Activated T-helper 2 cell treated with anti-CD3 and anti-CD28 coated beads, Interferon-gamma antibody, Interleukin-2, Interleukin-4, amounts not matched to agents 10 μg/mL and 5 μg/mL and 100 μg/mL, durations not matched to agents 14 hours and 24 hours and 36 hours (primary cell): Measurements from ENCODE around the gene POU2F3. TPM values are rescaled to one million over a fixed set of nuclear protein-coding genes. Genes with fewer than 3 reads are reported as not detected.

ENCODE experiments used
- DNase-seq: peaks from one replicate; pipeline ENCODE4 v3.0.0; 2021; ENCODE audit warnings: low spot score
- H3K27ac Mint-ChIP-seq: one replicate; pipeline ENCODE4 v1.8.0; 2021; ENCODE audit warnings: mixed read lengths
- H3K27me3 Mint-ChIP-seq: one replicate; pipeline ENCODE4 v1.8.0; 2021; ENCODE audit warnings: low read depth, mixed read lengths
- H3K36me3 Mint-ChIP-seq: one replicate; pipeline ENCODE4 v1.8.0; 2021; ENCODE audit warnings: low read depth, mixed read lengths
- H3K4me1 Mint-ChIP-seq: one replicate; pipeline ENCODE4 v1.8.0; 2021; ENCODE audit warnings: low read depth, mixed read lengths
- H3K4me3 Mint-ChIP-seq: one replicate; pipeline ENCODE4 v1.8.0; 2021; ENCODE audit warnings: low read depth, mild to moderate bottlenecking, moderate library complexity, mixed read lengths
- H3K9me3 Mint-ChIP-seq: one replicate; pipeline ENCODE4 v1.8.0; 2021; ENCODE audit warnings: mixed read lengths
- intact Hi-C: fragments of 100-400 bp; cut with micrococcal nuclease; formaldehyde crosslinking; loops from one replicate; pipeline ENCODE4 v1.15.1; 2023
- total RNA-seq: library from RNA; stranded (reverse); gene quantifications from 2 replicates; pipeline ENCODE4 v1.2.3, GENCODE V29; 2022

Gene POU2F3
- total RNA-seq, 1 donor from 2014 or later: not detected

GRCh38 chr11:120342678-120343077 is 102.7 kb downstream of the POU2F3 start:
- no peak for DNase-seq
- H3K4me1 Mint-ChIP-seq: peaks cover 43% of the 10 kb centered on the region
- no peak overlapping the region for H3K27ac Mint-ChIP-seq
- peaks cover 64% of the 10 kb centered on the region for H3K27me3 Mint-ChIP-seq
- H3K9me3 Mint-ChIP-seq: peaks cover 6% of the 10 kb centered on the region
- H3K4me3 Mint-ChIP-seq: no peak overlapping the region
- H3K36me3 Mint-ChIP-seq: peaks cover 13% of the 10 kb centered on the region
- intact Hi-C loops: loop anchor here (10.0 kb wide), 1 partner anchor 692 kb away; no protein-coding TSS in a partner anchor

GRCh38 chr11:120343429-120343828 is 103.5 kb downstream of the POU2F3 start:
- Mint-ChIP-seq H3K27me3 (peaks cover 59% of the 10 kb centered on the region), H3K27ac (no peak overlapping the region), H3K4me1 (peaks cover 38% of the 10 kb centered on the region), H3K9me3 (peaks cover 6% of the 10 kb centered on the region), H3K4me3 (no peak overlapping the region), H3K36me3 (peaks cover 8% of the 10 kb centered on the region)
- intact Hi-C loops: loop anchor here (10.0 kb wide), 1 partner anchor 691 kb away; no protein-coding TSS in a partner anchor
- no peak for DNase-seq

GRCh38 chr11:120344302-120345004 is 104.5 kb downstream of the POU2F3 start:
- Mint-ChIP-seq H3K9me3 (peaks cover 6% of the 10 kb centered on the region), H3K27me3 (peaks cover 59% of the 10 kb centered on the region), H3K27ac (peak overlapping the region; percentile 9), H3K36me3 (peaks cover 8% of the 10 kb centered on the region), H3K4me1 (peaks cover 37% of the 10 kb centered on the region), H3K4me3 (peak overlapping the region; percentile 23)
- peak; percentile 62 for DNase-seq
- intact Hi-C loops: loop anchor here (1.0 to 10.0 kb wide), 3 partner anchors 8 to 690 kb away; partner anchors contain the start of gene ARHGEF12

- peaks cover 27% of the 10 kb centered on the region for H3K4me1 Mint-ChIP-seq
- no peak overlapping the region for H3K27ac Mint-ChIP-seq
- no peak for DNase-seq
- H3K4me3 Mint-ChIP-seq: no peak overlapping the region
- H3K27me3 Mint-ChIP-seq: peaks cover 58% of the 10 kb centered on the region
- peaks cover 6% of the 10 kb centered on the region for H3K9me3 Mint-ChIP-seq
- intact Hi-C loops: loop anchor here (10.0 kb wide), 1 partner anchor 689 kb away; no protein-coding TSS in a partner anchor
- H3K36me3 Mint-ChIP-seq: peaks cover 5% of the 10 kb centered on the region
Observed at GRCh38 chr11:120346233-120346632, 106.3 kb downstream of the POU2F3 start.

GRCh38 chr11:120350637-120351036 is 110.7 kb downstream of the POU2F3 start:
- Mint-ChIP-seq H3K27ac (no peak overlapping the region), H3K4me3 (no peak overlapping the region), H3K4me1 (peaks cover 5% of the 10 kb centered on the region), H3K27me3 (peaks cover 67% of the 10 kb centered on the region), H3K9me3 (no peaks in the 10 kb centered on the region), H3K36me3 (no peaks in the 10 kb centered on the region)
- intact Hi-C loops: no loop called here
- DNase-seq: no peak

GRCh38 chr11:120352405-120352804 is 112.5 kb downstream of the POU2F3 start:
- Mint-ChIP-seq H3K36me3 (no peaks in the 10 kb centered on the region), H3K4me1 (peaks cover 2% of the 10 kb centered on the region), H3K27ac (no peak overlapping the region), H3K4me3 (no peak overlapping the region), H3K27me3 (peaks cover 57% of the 10 kb centered on the region), H3K9me3 (no peaks in the 10 kb centered on the region)
- DNase-seq: no peak
- intact Hi-C loops: no loop called here

GRCh38 chr11:120354068-120354467 is 114.1 kb downstream of the POU2F3 start:
- DNase-seq: no peak
- no peaks in the 10 kb centered on the region for H3K9me3 Mint-ChIP-seq
- H3K27ac Mint-ChIP-seq: no peak overlapping the region
- H3K4me1 Mint-ChIP-seq: no peaks in the 10 kb centered on the region
- H3K36me3 Mint-ChIP-seq: no peaks in the 10 kb centered on the region
- no peak overlapping the region for H3K4me3 Mint-ChIP-seq
- peaks cover 61% of the 10 kb centered on the region for H3K27me3 Mint-ChIP-seq
- intact Hi-C loops: no loop called here

GRCh38 chr11:120354779-120355178 is 114.8 kb downstream of the POU2F3 start:
- intact Hi-C loops: no loop called here

GRCh38 chr11:120357620-120358019 is 117.7 kb downstream of the POU2F3 start:
- Mint-ChIP-seq H3K36me3 (no peaks in the 10 kb centered on the region), H3K4me1 (no peaks in the 10 kb centered on the region), H3K9me3 (no peaks in the 10 kb centered on the region), H3K27ac (no peak overlapping the region), H3K4me3 (no peak overlapping the region), H3K27me3 (peaks cover 46% of the 10 kb centered on the region)
- DNase-seq: no peak
- intact Hi-C loops: no loop called here

More at GRCh38 chr11:120354779-120355178, 114.8 kb downstream of the POU2F3 start:
- no peak overlapping the region for H3K27ac Mint-ChIP-seq
- H3K4me1 Mint-ChIP-seq: no peaks in the 10 kb centered on the region
- H3K27me3 Mint-ChIP-seq: peaks cover 59% of the 10 kb centered on the region
- no peak for DNase-seq
- no peaks in the 10 kb centered on the region for H3K9me3 Mint-ChIP-seq
- H3K4me3 Mint-ChIP-seq: no peak overlapping the region
- H3K36me3 Mint-ChIP-seq: no peaks in the 10 kb centered on the region

GRCh38 chr11:120358729-120359128 is 118.8 kb downstream of the POU2F3 start:
- intact Hi-C loops: no loop called here
- no peaks in the 10 kb centered on the region for H3K36me3 Mint-ChIP-seq
- no peaks in the 10 kb centered on the region for H3K9me3 Mint-ChIP-seq

GRCh38 chr11:120363436-120363835 is 123.5 kb downstream of the POU2F3 start:
- H3K27me3 Mint-ChIP-seq: peaks cover 33% of the 10 kb centered on the region
- no peak overlapping the region for H3K27ac Mint-ChIP-seq

More at GRCh38 chr11:120358729-120359128, 118.8 kb downstream of the POU2F3 start:
- Mint-ChIP-seq H3K27me3 (peaks cover 41% of the 10 kb centered on the region), H3K4me1 (no peaks in the 10 kb centered on the region), H3K27ac (no peak overlapping the region), H3K4me3 (no peak overlapping the region)
- no peak for DNase-seq

GRCh38 chr11:120365512-120365911 is 125.6 kb downstream of the POU2F3 start:
- Mint-ChIP-seq H3K27me3 (peaks cover 24% of the 10 kb centered on the region), H3K27ac (no peak overlapping the region)
- intact Hi-C loops: no loop called here

More at GRCh38 chr11:120363436-120363835, 123.5 kb downstream of the POU2F3 start:
- no peaks in the 10 kb centered on the region for H3K36me3 Mint-ChIP-seq
- no peak for DNase-seq
- H3K4me1 Mint-ChIP-seq: no peaks in the 10 kb centered on the region
- intact Hi-C loops: no loop called here
- no peaks in the 10 kb centered on the region for H3K9me3 Mint-ChIP-seq
- H3K4me3 Mint-ChIP-seq: no peak overlapping the region

More at GRCh38 chr11:120365512-120365911, 125.6 kb downstream of the POU2F3 start:
- Mint-ChIP-seq H3K9me3 (no peaks in the 10 kb centered on the region), H3K4me1 (no peaks in the 10 kb centered on the region), H3K36me3 (no peaks in the 10 kb centered on the region), H3K4me3 (no peak overlapping the region)
- DNase-seq: no peak
